ENCODE results near the gene MSANTD1.

MSANTD1 gene

DNA sequence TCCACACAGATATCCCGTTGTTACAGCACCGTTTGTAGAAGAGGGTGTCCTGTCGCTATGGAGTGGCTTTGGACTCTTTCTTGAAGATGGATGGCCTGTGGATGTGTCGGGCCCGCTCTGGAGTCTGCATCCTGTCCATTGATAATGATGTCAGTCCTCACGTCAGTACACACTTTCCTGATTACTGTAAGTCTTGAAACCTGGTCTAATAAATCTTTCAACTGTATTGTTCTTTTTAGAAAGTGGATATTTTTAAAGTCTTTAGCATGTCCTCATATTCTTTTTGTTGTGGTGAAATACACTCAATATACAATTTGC lies 14.9 kb downstream of the MSANTD1 start:
- no peak for DNase-seq (ENCODE audit: low read depth)

DNA sequence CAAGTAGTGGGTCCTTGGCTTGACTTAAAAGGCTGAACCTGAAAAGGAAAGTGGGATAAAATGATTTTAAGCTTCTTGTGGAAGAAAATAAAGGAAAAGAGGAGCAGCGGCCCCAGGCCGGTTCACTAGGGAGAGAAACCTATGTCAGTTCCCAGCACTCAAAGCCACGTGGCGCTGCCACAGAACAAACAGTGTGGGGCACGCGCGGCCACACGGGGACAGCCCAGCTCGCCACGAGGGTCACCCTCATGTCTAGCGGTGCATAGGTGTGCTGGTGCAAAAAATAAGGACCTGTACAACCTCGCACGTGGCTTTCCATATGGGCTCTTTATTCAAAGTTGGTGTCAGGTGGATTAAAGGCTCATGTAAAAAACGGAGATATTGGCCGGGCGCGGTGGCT lies 17.1 kb downstream of the MSANTD1 start:
- no peak for DNase-seq (ENCODE audit: low read depth)

DNA sequence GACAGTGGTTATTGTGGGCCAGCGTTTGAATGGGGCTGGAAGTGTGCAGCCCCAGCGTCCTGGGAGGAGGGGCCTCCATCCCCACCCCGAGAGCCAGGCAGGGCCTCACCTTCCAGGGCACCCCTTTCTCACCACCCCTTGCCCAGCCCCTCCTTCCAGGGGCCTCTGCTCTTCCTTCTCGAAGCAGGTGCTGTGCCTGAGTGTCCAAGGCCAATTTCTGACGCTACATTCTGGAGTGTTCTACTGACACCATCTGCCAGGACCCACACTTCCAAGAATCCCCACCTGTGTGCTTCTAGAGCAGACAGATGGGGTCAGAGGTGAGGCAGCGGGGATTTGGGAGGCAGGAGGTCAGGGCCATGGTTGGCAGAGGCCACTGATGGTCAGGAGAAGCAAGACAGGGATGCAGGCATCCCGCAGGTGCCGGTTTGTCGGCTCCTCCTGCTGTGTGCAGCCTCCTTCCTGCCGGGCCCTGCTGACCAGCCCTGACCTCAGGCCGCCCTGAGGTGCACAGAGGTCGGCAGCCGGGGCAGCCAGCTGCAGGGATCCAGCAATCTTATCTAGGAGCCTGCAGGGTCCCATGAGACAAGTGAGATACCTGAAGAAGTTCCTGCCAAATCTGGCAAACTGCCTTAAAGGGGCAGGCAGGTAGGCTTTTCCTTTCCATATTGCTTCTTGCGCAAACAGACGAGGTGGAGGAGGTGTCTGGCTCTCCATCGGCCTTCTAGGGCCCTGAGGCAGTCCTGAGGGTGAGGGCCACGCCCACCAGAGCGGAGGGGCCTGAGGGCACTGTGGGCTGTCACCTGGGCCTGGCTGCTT lies 18.8 kb downstream of the MSANTD1 start:
- DNase-seq (ENCODE audit: low read depth): no peak

DNA sequence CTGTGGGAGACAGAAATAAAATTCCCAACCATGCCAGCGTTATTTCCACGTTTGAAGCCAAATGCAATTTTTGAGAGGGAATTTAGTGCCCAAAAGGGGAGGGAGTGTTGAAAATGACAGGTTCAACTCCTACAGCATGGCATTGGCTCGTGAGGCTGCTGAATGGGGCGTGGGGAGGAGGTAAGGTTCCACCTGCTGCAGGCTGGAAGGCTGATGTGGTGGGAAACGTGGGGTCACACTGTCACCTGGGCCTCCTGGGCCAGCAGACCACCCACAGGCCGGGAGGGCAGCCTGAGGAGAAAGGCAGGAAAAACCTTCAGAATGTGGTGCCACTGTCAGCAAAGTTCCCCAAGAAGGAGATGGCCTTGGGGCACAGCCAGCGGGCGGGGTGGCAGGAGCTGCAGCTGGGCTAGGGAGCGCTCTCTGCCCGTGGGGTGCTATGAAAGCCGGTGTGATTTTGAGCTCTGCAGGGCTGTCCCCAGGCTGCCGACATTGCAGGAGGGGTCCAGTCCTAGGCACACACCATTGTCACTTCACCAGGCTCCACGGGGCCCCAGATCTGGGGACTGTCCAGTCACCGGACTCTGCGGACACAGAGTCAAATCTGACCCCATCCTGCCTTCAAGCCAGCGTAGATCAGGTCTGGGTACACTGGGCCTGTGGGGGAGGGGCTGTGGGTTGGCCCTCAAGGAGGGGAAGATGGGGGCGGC lies 19.6 kb downstream of the MSANTD1 start:
- no peak for DNase-seq (ENCODE audit: low read depth)

DNA sequence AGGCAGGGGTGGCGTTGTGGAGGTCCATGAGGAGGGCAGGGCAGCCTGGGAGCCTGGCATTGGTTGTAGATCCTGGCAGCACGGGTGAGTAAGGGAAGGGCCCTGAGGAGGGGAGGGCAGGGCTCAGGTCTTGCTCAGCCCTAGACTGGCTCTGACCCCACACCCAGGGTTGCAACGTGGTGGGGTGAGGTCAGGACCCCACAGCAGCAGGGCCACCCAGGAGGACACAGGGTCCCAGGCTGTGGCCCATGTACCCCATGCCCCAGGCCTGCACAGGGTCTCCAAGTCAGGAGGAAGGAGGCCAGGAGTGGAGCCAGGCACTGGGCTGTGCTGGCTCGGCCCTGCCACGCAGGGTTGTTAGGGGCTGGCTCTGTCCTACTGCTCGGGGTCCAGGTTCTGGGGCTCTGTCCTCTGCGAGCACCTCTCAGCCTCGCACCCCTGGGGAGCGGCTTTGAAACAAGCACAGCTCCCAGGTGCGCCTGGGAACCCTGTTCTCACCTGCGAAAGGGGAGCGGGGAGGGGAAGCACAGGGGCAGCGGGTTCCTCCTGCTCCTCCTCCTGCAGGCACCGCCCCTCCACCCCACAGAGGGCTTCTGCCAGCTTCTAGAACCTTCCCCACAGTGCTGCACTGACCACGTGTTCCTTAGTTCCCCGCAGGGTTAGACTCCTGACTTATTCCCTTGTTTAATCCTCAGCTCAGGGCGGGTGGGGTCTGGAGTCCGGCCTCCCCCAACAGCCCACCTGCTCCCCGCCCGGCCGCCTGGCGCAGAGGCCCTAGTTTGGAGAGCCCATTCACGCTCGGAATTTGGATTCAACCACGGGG lies 20.4 kb downstream of the MSANTD1 start:
- DNase-seq (ENCODE audit: low read depth): no peak

DNA sequence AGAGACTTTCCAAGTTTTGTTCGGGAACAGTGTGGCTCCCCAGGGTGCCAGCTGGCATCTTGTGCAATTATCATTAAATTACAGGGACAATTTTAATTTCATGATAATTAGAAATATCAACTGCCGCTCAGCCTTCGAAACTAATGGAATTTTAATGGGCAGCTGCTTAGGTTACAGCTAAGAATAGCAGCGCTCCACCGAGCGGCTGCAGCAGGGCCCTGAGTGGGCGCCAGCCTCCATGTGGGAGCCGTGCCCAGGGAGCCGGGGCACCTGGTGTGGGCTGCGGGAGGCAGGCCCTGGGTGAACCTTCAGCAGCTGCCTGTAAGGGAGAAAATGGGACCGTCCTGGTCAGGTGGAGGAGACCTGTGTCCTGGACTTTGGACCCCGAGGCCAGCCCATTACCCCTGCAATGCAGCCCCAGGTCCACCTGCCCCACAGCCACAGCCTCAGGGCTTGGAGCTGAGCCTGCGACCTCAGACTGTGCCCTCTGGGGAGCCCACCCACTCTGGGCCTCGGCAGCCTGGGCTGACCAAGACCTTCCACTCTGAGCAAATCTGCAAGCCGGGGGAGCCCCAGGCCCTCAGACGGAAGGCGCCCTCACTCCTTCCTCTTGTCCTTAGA lies 21.1 kb downstream of the MSANTD1 start:
- no peak for DNase-seq (ENCODE audit: low read depth)

DNA sequence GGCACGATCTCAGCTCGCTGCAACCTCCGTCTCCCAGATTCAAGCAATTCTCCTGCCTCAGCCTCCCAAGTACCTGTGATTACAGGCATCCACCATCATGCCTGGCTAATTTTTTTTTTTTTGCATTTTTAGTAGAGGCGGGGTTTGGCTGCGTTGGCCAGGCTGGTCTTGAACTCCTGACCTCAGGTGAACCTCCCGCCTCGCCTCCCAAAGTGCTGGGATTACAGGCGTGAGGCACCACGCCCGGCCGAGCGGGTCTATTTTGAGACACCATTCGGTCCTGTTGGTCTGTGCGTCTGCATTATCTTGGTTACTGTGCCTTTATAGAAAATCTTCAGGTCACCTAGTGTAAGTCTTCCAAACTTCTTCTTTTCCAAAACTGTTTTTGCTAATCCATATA lies 22.2 kb downstream of the MSANTD1 start:
- DNase-seq (ENCODE audit: low read depth): no peak

DNA sequence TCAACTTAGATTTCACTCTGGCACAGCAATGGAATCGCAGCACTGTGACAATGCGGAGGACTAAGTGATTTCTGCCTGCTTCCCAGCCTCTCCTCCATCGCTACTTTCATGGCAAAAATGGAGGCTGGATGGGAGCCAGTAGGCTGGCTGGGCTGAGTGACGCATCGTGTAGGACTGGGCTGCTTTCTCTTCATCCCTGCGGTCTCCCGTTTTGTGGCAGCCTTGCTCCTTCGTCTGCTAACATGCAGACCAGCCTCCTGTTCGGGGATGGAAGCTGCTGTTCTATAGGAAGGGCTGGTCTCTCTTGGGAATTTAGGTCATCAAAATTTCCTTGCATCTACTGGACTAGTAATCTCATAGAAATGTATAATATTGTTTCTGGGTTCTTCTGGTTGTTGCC lies 28.0 kb downstream of the MSANTD1 start:
- no peak for DNase-seq (ENCODE audit: low read depth)

DNA sequence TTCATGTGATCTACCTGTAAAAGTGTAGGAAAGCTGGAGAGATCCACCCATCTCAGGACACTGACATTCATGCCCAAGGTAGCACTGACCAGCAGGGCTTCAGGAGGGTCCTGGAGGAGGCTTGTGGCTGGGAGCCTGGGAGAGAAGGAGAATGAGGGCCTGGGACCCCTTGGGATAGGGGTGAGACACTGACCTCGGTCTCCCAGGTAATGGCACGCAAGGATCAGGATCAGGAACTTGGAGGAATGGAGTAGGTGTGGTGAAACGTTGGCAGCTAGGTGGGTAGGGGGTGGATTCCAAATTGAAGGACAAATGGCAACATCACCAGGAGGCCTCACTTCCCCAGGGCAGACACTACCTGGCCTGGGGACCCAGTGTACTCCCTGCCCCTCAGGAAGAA lies 31.5 kb downstream of the MSANTD1 start:
- DNase-seq (ENCODE audit: low read depth): no peak

DNA sequence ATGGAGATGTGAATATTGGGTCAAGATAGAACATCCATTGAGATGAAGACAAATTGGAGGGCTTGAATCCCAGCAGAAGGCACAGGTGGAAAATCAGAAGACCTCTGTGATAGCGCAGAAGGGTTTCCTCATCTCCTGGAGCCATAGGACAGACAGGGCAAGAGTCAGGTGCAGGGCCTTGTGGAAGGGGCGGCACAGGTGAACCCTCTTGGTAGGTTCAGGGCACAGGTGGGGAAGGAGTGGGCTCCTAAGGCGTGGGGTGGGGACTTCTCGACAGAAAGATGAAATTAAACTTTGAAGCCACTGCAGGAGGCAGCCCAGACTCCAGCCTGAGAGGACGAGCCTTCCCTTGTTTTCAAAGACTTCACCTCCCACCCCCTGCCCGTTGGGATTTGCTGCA lies 34.5 kb downstream of the MSANTD1 start:
- no peak for DNase-seq (ENCODE audit: low read depth)

DNA sequence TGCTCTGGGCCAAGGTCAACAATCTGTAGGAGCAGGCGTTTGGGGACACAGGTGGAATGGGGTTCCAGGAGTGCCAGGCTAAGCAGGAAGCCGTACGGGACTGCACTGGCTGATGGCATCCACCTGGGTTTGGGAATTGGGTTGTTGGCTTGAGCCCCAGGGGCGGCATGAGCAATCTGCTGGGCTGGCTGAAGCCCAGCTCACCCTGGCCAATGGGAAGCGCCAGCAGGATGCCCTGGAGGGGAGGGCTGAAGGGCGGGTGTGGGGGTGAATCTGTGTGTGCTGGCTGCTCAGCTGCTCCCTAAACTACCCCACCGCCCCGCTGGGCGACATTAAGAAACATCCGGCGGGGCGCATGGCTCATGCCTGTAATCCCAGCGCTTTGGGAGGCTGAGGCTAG lies 35.0 kb downstream of the MSANTD1 start:
- no peak for DNase-seq (ENCODE audit: low read depth)

DNA sequence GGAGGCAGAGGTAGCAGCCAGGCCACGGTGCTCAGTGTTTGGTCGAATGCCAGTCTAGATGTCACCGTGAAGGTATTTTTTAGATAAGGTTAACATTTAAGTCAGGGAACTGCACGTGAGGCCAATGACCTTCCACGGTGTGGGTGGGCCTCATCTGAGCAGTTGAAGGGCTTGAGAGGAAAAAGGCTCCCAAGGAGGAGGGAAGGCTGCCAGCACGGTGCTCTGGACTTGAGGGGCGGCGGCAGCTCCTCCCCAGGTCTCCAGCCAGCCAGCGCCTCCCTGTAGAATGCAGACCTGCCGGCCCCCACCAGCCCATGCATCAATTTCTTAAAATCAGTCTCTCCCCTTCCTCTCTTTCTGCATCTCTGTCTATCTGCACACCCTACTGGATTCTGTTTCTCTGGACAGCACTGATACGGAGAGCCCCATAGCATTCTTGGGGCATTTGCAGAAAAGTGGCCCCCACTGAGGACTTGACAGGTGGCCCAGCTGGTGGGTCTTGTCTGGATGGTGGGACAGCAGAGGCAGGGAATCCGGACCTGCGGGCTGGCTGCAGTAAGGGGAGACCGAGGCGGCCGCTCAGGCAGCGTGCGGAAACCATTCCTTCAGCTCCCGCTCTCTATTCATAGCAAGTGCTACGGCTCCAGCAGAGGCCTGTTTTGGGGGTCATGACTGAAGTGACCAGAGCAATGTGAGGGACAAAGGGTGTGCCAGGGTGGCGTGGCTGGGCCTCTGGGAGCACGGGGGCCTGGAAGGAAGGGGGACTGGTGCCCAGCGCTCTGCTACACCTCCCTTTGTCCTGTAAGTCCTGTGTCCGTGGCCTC lies 36.0 kb downstream of the MSANTD1 start:
- DNase-seq (ENCODE audit: low read depth): no peak

DNA sequence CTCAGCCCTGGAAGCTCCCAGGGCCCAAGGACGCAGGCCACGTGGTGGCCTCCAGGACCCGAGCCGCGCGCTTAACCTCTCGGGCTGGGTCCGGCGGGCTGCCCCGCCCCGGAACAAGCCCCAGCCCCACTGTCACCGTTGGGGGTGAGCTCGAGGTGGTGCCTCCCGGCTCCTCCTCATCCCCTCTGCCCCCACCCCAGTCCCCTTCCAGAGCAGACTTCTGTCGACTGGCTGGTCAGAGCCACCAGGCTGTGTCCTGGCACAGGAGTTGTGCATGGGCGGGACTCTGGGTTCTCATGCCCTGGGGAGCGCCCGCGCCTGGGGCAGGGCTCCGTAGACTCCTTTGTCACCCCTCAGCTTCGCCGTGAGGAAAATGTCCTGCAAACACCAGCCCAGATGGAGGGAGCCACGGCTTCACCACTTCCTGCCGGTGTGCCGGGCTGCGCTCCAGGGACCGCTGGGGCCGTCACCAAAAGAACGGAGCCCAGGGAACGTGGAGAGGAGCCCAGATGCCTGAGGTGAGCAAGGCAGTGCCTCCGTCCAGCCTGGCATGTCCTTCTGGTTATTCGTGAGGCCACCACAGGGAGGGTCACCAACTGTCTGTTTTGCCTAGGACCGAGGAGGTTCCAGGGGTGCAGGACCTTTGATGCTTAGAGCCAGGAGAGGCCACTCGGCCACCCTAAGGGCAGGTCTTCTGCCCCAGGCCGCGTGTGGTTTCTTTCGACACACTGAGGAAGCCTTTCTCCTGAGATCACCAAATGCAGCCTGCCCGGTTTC lies 36.8 kb downstream of the MSANTD1 start:
- no peak for DNase-seq (ENCODE audit: low read depth)

DNA sequence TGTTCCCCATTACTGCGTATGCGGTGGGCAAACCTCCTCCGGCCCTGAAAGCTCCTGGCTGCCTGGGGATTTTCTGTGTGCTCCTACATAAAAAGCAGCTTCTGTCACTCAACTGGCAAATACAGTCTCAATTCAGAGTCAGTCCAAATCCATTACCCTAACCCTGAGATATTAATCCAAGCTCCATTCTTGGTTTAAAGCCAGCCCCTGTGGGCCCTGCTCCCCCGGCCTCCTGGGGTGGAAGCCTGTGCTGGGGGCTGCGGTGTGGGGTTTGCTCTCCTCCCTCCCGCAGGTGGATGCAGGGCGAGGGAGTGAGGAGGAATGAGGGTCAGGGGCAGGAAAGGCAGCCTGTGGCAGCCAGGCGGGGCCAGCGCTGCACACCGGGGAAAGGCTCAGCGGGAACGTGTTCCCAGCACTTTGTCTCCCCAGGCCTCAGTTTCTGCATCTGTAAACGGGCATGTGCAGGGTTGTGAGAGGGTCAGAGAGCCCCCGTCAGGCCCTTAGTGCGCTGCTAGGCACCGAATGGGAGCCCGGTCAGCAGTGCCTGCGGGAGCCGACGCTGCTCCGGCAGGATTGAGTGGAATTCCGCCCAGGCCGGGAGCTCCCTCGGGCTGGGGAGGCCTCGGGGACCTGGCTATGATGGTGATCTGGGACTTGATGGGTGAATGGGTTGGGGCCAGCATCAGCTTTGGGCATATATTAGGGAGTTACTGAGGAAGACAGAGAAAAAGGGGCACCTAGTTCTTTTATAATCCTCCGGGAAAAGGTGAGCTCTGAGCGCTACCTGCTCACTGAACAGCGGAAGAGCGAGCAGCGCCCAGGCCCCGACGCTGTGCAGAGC lies 37.6 kb downstream of the MSANTD1 start:
- no peak for DNase-seq (ENCODE audit: low read depth)

DNA sequence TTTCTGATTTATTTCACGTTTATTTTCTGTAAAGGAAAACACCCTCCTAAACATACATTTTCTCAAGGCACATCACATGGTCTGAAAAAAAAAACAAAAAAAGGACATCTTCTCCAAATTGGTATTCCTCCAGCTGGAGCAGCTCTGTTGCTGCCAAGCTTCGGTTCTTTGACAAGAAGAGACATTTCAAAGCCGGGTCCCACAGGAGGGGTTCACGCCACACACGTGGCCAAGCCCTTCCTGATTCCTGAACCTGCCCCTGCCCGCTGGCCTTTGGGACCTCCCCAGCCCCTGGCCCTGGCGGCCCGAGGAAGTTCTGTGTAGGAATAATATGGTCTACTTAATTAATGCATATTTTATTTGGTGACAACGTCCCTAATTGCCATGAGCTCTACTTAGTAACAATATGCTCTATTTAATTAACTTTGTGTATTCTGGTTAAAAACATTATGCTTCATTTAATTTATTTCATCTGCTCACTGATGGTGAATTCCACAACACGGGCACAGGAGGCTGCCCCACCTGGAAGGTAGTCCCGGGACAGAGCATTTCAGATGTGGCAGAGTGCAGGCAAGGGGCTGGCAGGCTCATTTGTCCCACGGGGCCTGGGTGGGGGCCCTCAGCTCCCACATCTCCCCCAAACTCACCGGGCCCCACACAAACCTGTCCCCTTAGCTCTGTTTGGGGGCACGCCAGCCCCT lies 38.5 kb downstream of the MSANTD1 start:
- DNase-seq (ENCODE audit: low read depth): no peak

DNA sequence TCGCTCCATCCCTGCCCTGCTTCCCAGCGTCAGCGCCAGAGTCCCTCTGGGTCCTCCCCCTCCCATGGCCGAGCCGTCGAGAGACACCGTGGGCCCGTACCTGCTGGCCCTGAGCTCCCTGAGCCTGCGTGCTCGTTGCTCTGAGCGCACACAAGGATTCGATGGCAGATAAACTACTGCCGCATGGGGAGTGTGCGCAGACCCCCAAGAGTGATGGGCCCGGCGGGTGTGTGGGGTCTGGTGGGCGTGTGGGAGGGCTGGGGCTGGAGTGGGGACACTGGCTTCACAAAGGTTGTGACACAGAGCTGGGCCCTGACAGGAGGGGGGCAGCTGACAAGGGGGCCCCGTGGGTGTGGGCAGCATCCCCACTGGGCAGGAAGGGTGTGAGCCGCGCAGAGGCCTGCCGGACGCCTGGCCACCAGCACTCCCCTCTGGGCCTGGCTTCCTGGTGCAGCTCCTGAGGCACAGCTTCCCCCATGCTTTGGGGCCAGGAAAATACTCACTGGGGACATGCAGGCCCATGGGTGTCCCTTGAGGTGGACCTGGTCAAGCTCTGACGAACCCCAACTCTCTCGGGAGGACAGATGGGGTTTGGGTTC lies 39.1 kb downstream of the MSANTD1 start:
- DNase-seq (ENCODE audit: low read depth): no peak

DNA sequence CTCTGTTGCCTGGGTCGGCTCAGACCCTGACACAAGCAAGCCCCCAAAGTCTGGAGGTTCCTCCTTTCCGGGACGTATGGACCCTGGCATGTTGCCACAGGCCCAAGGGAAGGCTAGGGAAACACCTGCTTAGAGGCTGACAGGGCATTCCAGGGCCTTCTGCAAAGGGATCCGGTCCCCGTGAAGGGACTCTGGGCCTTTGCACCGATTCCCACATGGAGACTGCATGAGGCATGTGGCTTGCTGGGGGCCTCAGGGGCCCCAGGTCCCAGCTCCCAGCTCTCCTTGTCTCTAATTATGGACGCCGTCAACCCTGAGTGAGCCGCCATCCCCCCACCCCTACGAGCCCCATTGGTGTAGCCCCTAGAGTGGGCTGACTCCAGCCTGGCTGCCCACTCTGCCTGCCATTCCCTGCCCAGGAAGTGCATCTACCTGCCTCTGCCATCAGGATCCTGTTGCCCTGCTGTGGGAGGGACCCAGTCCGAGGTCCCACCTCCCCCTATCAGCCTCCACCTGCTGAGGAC lies 39.7 kb downstream of the MSANTD1 start:
- no peak for DNase-seq (ENCODE audit: low read depth)

DNA sequence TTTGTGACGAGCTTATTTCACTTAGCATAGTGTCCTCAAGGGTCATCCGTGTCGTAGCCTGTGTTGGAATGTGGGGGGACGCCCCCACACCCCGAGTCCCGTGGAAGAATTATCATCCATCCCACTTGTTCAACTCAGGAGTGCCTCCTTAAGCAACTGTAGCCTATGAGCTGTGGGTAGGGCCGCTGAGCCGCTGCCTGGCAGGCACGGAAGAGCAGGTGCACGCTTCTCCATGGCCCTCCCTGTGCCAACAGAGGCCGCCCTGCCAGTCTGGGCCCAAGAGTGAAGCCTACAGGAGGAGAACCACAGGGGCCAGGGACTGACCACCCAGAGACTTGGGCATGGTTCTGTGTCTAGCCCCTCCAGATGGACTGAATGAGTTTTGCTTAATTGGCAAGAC lies 41.5 kb downstream of the MSANTD1 start:
- DNase-seq (ENCODE audit: low read depth): no peak

DNA sequence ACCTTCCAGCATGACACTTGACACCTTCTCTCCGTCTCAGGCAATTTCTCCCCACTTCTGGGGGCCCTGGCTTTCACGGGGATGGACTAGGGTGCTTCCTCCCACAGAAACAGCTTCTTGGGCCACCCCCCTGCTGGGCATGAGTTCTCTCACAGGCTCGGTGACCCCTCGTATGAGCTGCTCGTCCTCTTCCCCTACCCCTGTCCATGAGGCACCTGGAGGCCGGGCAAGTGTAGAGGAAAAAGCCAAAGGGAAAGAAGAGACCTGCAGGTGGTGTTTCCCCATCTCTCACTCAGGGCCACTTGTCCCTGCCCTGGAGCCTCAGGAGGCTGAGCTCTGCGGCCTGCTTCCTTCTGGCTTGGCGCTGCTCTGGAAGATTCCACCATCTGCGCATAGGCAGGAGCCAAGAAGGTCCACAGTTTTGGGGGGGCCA lies 41.9 kb downstream of the MSANTD1 start:
- no peak for DNase-seq (ENCODE audit: low read depth)

Data from stimulated activated CD8-positive, alpha-beta memory T cell treated with anti-CD3 and anti-CD28 coated beads, Interleukin-12 subunit alpha, Interleukin-12 subunit beta, amount 100 ng/mL, for 4 hours (primary cell).